ENCODE results near the gene MXRA7. TPM values are rescaled to one million over a fixed set of nuclear protein-coding genes. Genes with fewer than 3 reads are reported as not detected.
"Not testable (repeated sequence)": the region's sequence is repeated elsewhere in the genome, so short reads cannot be mapped to it uniquely, and the experiment has no call there.

MXRA7 gene
- total RNA-seq, 2 experiments from 2014 or later, result 11.4 to 12.1 TPM

- intact Hi-C loops (cut with DNase I, micrococcal nuclease), result no loop called here
- Mint-ChIP-seq H3K27ac (no peak overlapping the region), H3K36me3 (ENCODE audit: low read depth) (no peaks in the 10 kb centered on the region), H3K9me3 (no peaks in the 10 kb centered on the region), H3K27me3 (no peaks in the 10 kb centered on the region), H3K4me3 (no peak overlapping the region), H3K4me1 (ENCODE audit: low read depth) (peaks cover 4% of the 10 kb centered on the region)
- DNase-seq (no peak), ATAC-seq (ENCODE audit: poor library complexity) (no peak)
- POLR2A ChIA-PET, result no interaction called here
- Histone ChIP-seq H3K4me1 (ENCODE audit: insufficient read depth, low read length) (peaks cover 16% of the 10 kb centered on the region), H3K27ac (ENCODE audit: low read depth in 1 of 2, low read length in 2 of 2) (no peak overlapping the region), H3K27me3 (ENCODE audit: control insufficient read depth in 1 of 2, insufficient read depth in 2 of 2, low read length in 2 of 2) (no peaks in the 10 kb centered on the region), H3K9me3 (ENCODE audit: control insufficient read depth in 1 of 2, insufficient read depth in 1 of 2, low read length in 2 of 2) (no peaks in the 10 kb centered on the region), H3K36me3 (ENCODE audit: insufficient read depth, low read length) (peaks cover 5% of the 10 kb centered on the region), H3K4me3 (ENCODE audit: low read length) (no peak overlapping the region)
- CTCF ChIA-PET, result interaction anchor here (0.7 to 1.3 kb wide), 3 partner anchors 14 to 259 kb away, joined by 3 to 4 read pairs (median 4); no protein-coding TSS in a partner anchor
- TF ChIP-seq, protein P1, sequence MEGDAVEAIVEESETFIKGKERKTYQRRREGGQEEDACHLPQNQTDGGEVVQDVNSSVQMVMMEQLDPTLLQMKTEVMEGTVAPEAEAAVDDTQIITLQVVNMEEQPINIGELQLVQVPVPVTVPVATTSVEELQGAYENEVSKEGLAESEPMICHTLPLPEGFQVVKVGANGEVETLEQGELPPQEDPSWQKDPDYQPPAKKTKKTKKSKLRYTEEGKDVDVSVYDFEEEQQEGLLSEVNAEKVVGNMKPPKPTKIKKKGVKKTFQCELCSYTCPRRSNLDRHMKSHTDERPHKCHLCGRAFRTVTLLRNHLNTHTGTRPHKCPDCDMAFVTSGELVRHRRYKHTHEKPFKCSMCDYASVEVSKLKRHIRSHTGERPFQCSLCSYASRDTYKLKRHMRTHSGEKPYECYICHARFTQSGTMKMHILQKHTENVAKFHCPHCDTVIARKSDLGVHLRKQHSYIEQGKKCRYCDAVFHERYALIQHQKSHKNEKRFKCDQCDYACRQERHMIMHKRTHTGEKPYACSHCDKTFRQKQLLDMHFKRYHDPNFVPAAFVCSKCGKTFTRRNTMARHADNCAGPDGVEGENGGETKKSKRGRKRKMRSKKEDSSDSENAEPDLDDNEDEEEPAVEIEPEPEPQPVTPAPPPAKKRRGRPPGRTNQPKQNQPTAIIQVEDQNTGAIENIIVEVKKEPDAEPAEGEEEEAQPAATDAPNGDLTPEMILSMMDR (IDR thresholded peaks at IDR 0.05), result no peak
Observed at GRCh38 chr17:76638263-76638662, 72.5 kb downstream of the MXRA7 start.

DNA sequence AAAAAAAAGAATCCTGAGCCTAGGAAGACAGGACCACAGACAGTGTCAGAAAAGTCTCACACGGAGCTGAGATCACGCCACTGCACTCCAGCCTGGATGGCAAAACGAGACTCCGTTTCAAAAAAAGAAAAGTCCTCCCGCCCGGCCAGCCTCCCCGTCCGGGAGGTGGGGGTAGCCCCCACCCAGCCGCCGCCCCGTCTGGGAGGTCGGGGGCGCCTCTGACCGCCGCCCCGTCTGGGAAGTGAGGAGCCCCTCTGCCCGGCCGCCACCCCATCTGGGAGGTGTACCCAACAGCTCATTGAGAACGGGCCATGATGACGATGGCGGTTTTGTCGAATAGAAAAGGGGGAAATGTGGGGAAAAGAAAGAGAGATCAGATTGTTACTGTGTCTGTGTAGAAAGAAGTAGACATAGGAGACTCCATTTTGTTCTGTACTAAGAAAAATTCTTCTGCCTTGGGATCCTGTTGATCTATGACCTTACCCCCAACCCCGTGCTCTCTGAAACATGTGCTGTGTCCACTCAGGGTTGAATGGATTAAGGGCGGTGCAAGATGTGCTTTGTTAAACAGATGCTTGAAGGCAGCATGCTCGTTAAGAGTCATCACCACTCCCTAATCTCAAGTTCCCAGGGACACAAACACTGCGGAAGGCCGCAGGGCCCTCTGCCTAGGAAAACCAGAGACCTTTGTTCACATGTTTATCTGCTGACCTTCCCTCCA is 74.1 kb downstream of the MXRA7 start:
- ATAC-seq (ENCODE audit: poor library complexity); H3K9me3 ChIP-seq (ENCODE audit: control insufficient read depth in 1 of 2, insufficient read depth in 1 of 2, low read length in 2 of 2); H3K36me3 Mint-ChIP-seq (ENCODE audit: low read depth); H3K4me1 ChIP-seq (ENCODE audit: insufficient read depth, low read length); H3K36me3 ChIP-seq (ENCODE audit: insufficient read depth, low read length); H3K4me3 Mint-ChIP-seq; H3K4me3 ChIP-seq (ENCODE audit: low read length); H3K27me3 Mint-ChIP-seq; POLR2A ChIA-PET; intact Hi-C loops (cut with DNase I, micrococcal nuclease); H3K27me3 ChIP-seq (ENCODE audit: control insufficient read depth in 1 of 2, insufficient read depth in 2 of 2, low read length in 2 of 2); H3K27ac Mint-ChIP-seq; H3K4me1 Mint-ChIP-seq (ENCODE audit: low read depth); DNase-seq; H3K27ac ChIP-seq (ENCODE audit: low read depth in 1 of 2, low read length in 2 of 2); H3K9me3 Mint-ChIP-seq: not testable (repeated sequence)
- CTCF ChIA-PET, result interaction anchor here (1.3 kb wide), 1 partner anchor 13 kb away, joined by 4 read pairs; no protein-coding TSS in a partner anchor

GRCh38 chr17:76635659-76636360 is 75.0 kb downstream of the MXRA7 start:
- no peak for ATAC-seq (ENCODE audit: poor library complexity)
- TF ChIP-seq, protein P1 (IDR thresholded peaks at IDR 0.05), result no peak

More at GRCh38 chr17:76635659-76636360, 75.0 kb downstream of the MXRA7 start:
- Histone ChIP-seq H3K4me1 (ENCODE audit: insufficient read depth, low read length) (peaks cover 9% of the 10 kb centered on the region), H3K27ac (ENCODE audit: low read depth in 1 of 2, low read length in 2 of 2) (no peak overlapping the region), H3K9me3 (ENCODE audit: control insufficient read depth in 1 of 2, insufficient read depth in 1 of 2, low read length in 2 of 2) (no peaks in the 10 kb centered on the region), H3K36me3 (ENCODE audit: insufficient read depth, low read length) (peaks cover 5% of the 10 kb centered on the region), H3K4me3 (ENCODE audit: low read length) (no peak overlapping the region), H3K27me3 (ENCODE audit: control insufficient read depth in 1 of 2, insufficient read depth in 2 of 2, low read length in 2 of 2) (no peaks in the 10 kb centered on the region)
- H3K9me3 Mint-ChIP-seq, result no peaks in the 10 kb centered on the region
- no peak overlapping the region for H3K4me3 Mint-ChIP-seq
- DNase-seq, result no peak
- H3K27ac Mint-ChIP-seq, result no peak overlapping the region
- ChIA-PET POLR2A (no interaction called here), CTCF (no interaction called here)
- H3K27me3 Mint-ChIP-seq, result no peaks in the 10 kb centered on the region
- H3K36me3 Mint-ChIP-seq (ENCODE audit: low read depth), result no peaks in the 10 kb centered on the region
- intact Hi-C loops (cut with DNase I, micrococcal nuclease), result no loop called here
- H3K4me1 Mint-ChIP-seq (ENCODE audit: low read depth), result no peaks in the 10 kb centered on the region

Measured in CD4-positive, alpha-beta T cell (primary cell).